ENCODE data around the gene YARS1. TPM values are rescaled to one million over a fixed set of nuclear protein-coding genes. Genes with fewer than 3 reads are reported as not detected.

The YARS1 gene
- 42.4 TPM for total RNA-seq

DNA sequence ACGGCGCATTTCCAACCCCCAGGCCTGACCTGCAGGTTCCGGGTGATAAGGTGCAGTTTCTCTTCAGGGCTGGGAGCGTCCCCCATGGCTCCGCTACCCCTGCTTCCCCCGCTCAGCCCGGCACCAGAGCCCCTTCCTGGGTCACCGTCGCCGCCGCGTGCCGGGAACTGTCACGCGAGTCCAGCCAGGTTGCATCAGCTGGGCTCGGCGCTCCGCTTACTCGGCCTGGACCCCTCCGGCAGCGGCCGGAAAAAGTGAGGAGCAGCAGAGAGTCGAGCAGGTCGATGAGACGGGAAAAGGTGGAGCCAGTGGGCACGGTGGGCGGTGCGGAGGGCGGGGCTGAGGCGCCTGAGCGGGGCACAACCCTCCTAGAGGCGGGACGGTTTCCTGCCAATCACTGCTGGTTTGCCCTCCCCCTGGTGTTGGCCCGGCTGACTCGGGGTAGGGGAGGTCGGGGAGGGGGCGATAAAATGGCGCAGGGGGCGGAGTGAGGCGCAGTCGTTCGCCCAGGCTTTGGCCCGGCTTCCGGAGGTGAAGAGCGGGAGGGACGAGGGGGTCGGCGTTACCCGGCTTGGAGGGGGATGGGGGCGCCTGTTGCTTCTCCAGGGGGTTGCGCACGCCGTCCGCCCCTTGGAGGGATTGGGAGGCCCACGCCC is at the start of gene YARS1, which contains the start of gene S100PBP:
Gene YARS1 (minus strand): TSS at position 200 of the 656 bp plus-strand sequence. CDS start 114 bp downstream, at position 86.
Gene S100PBP (plus strand): TSS at position 495 of the 656 bp plus-strand sequence. CDS start 8,447 bp downstream, outside the sequence.

Other genes with a start within 250 kb of the YARS1 start
- gene ZBTB8OS, start 166.8 kb downstream of the YARS1 start, total RNA-seq = 30.5 TPM
- 252 TPM for gene RBBP4, start 166.2 kb downstream of the YARS1 start, total RNA-seq
- 15.3 TPM for gene SYNC, start 114.6 kb downstream of the YARS1 start, total RNA-seq
- gene S100PBP, start 295 bp upstream of the YARS1 start, total RNA-seq = 96.8 TPM
- gene FNDC5, start 53.6 kb upstream of the YARS1 start, total RNA-seq = 69.1 TPM
- gene HPCA, start 69.1 kb upstream of the YARS1 start, total RNA-seq = 15.2 TPM
- gene TMEM54, start 84.0 kb upstream of the YARS1 start, total RNA-seq = 10.6 TPM
- gene RNF19B, start 147.5 kb upstream of the YARS1 start, total RNA-seq = 23.7 TPM
- 114 TPM for gene AK2, start 219.5 kb upstream of the YARS1 start, total RNA-seq

Data from camera-type eye (tissue), 1 donor.